Activated naive CD4-positive, alpha-beta T cell treated with anti-CD3 and anti-CD28 coated beads, Interleukin-2, amount 50 U/mL, for 16 hours (primary cell): ENCODE measurements around the gene PLEKHA5.
"Not testable (repeated sequence)": the region's sequence is repeated elsewhere in the genome, so short reads cannot be mapped to it uniquely, and the experiment has no call there.

ENCODE experiments used
- DNase-seq: peaks from one replicate; pipeline ENCODE4 v3.0.0-alpha.2; 2020

The PLEKHA5 gene

DNA sequence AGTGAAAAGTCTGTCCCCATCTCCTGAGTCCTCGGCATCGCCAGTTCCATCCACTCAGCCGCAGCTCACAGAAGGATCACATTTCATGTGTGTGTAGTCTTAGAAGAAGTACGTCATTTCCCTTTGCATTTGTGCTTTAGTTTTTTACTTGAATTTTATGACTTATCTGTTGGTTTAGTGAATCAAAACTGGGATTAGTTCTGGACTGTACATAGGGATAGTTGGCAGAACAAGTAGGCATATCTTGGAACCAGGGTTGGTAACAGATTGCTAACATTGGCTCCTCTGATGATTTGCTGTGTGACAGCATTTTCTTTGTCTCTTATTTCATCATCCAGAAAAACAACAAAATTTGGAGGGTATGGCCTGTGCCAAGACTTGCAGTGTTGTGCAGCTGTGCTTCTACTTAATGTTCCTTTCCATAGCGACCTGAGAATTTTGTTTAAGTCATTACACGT is 240.2 kb downstream of the PLEKHA5 start:
- DNase-seq: no peak

DNA sequence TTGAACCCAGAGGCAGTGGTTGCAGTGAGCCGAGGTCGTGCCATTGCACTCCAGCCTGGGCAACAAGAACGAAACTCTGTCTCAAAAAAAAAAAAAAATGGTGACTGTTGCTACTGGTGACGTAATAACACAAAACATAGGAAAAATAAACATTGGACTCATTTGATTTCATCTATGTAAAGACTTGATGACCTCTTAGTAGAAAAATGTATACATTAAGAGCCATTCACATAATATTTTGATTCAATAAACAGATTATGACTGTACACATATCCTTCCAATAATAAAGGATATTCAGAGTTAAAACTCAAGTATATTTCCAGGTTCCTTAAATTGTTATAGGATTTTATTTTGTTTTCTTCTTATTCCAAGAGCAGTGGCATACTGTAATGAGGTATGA is 244.1 kb downstream of the PLEKHA5 start:
- DNase-seq: no peak

DNA sequence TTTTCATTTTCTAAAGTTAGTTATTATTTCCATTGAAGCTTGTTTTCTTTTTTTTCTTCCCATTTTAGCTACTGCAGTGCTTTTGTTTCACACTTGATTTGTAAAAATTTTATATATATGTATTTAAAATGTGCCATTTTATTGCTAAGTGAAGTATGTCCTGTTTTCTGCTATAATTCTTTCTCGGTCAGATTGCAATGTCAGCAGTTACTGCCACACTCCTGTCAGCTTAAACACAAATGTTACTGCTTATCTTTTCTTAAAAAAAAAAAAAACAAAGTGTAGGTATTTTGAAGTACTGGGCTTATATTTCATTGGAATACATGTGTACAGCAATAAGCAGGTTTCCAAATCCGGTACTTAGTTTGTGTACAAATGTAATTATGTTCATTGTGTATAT is 246.4 kb downstream of the PLEKHA5 start:
- no peak for DNase-seq

DNA sequence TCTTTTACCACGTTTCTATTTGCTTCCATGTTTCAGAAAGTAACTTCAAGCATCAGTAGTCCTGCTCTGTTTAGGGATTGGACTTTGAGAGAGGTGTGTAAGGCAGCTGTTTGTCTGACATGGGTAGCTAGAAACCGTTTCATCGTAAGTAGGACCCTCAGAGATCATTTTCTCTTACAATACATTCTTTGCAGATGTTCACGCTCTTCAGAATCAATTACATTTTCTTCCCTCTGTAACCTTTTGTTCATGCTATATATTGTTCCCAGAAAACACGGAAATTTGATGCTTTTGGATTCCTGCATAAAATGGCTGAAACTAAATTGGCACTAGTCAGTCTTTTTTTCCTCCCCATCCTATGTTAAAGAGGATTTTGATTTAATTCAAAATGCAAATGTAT is 247.2 kb downstream of the PLEKHA5 start:
- no peak for DNase-seq

DNA sequence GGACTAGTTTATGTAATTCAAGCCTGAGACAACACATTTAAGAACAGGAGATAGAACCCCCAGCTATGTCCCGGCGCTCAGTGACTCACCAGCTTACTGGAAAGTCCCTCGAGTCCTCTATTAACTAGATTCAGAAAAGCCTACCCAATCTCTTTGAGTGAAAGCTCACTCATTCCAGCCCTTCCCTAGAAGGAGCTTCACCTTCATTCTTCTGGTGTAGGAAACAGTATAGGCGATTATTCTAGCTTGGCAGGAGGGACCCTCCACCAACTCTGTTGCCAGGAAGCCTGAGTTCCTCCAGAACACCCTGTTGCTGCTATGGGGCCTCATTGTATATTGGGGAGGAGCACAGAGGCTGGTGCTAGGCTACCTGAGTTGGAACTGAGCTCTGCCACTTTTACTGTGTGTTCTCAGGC is 252.6 kb downstream of the PLEKHA5 start:
- peak; percentile 39 for DNase-seq

DNA sequence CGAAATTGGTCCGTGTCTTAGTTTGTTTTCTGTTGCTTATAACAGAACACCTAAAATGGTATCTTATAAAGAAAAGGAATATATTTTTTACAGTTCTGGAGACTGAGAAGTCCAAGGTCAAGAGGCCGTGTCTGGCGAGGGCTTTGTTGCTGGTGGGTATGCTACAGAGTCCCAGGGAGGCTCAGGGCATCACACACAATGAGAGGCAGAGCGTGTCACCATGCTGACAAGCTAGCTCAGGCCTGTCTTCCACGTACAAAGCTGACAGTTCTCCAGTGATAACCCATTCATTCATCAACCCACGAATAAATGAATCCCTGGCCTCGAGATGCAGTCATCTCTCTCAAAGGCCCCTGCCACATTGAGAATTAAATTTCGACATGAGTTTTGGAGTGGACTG is 253.0 kb downstream of the PLEKHA5 start:
- DNase-seq: no peak

DNA sequence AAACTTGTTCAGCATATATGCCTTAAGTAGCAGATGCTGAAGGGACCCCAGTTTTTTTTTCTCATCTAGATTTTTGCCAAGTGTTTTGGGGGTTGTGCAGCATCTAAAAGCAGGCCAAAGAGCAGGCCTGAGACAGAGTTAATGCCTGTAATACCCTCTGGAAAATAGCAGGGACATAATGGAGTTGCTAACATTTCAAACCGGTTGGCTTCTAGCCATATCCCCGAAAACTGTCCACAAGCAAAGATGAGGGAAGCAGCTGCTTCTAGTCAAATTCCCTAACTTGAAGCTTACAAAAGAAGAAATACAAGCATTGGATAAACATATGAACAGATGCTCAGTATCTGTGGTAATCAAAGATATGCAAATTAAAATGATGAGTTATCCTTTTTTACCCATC is 257.6 kb downstream of the PLEKHA5 start:
- no peak for DNase-seq

DNA sequence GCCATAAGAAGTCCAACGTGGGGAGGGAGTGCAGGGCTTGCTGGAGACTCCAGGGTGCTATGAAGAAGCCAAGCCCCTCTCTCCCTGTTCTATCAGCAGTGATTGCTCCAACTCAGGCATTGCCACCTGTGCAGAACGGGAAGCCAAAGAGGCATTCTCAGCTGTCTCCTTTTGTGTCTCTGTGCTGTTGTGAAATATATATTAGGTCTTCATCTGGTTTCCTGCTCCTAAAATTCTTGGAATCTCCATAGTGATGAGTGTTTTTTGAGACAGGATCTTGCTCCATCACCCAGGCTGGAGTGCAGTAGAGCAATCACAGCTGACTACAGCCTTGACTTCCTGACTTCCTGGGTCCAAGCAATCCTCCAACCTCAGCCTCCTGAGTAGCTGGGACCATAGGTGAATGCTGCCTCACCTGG is 258.6 kb downstream of the PLEKHA5 start:
- no peak for DNase-seq

DNA sequence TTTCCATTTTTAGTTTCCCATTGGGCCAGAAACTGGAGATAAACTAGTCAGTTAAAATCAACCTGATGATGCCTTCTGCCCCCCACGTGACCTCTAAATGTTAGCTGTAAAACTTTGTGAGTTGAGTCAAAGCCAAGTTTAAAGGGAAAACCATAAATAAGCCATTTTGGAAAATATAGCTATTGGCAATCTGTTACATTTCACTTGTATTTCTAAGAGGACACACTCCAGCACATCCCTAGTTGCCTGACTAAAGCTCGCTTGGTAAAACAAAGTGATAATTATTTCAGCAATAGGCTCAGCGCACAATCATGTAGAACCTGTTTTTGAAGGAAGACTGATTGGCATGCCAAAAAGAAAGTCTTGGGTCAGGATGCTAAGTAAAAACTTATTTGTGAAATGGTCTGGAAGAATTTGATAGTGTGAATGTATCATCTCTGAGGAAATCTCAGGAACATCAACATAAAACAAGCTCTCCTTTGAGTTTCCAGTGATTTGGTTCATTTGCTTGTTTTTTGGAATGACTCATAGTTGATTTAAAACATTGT is 260.6 kb downstream of the PLEKHA5 start:
- DNase-seq: no peak

DNA sequence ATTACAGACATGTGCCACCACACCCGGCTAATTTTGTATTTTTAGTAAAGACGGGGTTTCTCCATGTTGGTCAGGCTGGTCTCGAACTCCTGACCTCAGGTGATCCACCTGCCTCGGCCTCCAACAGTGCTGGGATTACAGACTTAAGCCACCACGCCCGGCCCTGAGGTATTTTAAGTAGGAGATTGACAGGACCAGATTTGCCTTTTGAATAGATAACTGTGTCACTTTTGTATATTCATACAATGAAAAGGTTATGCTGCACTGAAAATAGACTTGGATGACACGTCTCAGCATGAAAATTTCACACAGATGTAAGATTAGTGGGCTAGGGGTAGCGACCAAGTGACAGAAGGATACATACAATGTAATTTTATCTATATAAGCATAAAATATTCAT is 263.1 kb downstream of the PLEKHA5 start:
- not testable (repeated sequence) for DNase-seq

DNA sequence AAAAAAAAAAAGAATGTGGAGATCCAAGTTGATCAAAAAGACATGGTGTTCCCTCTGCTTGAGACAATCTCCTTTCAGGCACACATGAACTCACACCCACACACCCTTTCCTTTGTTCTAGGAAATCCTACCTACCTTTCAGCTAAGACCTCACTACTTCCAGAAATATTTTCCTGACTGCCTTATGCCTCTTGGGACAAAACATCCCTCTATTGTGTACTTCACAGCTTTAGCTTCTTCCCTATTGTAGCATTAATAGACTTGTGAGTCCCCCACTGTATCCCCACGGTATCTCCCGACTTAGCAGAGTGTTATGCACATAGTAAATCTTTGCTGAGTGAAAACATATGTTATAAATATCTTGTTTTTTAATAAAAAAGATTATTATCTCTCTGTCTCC is 264.9 kb downstream of the PLEKHA5 start:
- no peak for DNase-seq

DNA sequence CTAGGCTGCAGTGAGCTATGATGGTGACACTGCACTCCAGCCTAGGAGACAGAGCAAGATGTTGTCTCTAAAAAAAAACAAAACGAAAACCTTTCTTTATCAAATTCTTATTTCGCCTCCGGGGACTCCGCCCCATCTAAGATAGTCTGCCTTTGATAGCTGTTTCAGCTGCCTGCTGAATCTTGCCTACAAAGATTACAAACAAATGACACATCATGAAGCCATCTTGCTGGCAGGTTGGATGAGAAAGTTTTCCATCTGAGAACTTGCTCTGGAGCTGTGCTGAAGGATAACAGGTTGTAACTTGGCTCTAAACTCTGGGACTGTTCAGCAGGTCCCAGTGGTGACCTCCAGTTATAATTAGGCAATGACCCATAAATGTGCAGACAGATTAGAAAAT is 268.0 kb downstream of the PLEKHA5 start:
- no peak for DNase-seq

DNA sequence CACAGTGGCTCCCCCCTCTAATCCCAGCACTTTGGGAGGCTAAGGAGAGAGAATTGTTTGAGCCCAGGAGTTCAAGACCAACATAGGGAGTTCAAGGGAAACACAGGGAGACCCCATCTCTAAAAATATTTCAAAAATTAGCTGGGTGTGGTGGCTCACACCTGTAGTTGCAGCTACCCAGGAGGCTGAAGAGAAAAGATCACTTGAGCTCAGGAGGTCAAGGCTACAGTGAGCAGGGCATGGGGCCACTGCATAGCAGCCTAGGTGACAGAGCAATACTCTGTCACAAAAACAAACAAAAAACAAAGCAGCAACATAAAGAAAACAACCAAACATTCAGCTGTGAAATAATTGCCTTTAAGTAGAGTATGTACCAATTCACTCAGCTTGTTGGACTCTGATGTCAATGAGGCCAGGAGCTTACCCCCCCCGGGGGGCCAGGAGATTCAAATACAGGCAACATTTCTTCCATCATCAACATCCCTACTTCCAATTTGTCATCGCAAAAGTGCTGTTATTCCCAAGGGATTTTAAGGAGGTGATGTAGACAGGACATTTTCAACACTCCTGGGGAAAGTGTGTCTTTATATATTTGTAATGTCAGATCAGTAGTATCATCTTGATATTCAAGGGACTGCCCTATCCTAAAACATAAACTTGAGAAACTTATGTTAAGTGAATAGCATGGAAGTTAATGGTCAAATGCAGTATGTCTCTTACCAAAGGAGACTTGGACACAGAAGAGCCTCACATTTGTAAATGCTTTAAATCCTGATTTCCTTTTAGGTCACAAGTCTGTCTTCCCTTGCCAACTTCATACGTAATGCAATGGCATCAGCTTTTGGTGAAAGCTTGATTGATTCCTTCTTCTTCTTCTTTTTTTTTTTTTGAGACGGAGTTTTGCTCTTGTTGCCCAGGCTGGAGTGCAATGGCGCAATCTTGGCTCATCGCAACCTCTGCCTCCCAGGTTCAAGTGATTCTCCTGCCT is 269.1 kb downstream of the PLEKHA5 start:
- DNase-seq: no peak

DNA sequence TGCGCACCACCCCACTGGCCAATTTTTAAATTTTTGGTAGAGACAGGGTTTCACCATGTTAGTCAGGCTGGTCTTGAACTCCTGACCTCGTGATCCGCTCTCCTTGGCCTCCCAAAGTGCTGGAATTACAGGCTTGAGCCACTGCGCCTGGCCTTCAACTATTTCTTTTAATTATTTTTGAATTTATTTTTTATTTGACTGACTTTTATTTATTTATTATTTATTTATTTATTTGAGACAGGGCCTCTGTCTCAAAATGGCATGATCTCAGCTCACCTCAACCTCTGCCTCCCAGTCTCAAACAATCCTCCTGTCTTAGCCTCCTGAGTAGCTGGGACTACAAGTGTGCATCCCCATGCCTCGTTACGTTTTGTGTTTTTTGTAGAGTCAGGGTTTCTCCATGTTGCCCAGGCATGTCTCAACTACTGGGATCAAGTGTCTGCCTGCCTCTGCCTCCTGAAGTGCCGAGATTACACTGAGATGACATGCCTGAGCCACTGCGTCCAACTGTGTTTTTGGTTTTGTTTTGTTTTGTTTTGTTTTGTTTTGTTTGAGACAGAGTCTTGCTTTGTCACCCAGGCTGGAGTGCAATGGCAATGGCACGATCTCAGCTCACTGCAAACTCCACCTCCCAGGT is 271.2 kb downstream of the PLEKHA5 start:
- DNase-seq: not testable (repeated sequence)

DNA sequence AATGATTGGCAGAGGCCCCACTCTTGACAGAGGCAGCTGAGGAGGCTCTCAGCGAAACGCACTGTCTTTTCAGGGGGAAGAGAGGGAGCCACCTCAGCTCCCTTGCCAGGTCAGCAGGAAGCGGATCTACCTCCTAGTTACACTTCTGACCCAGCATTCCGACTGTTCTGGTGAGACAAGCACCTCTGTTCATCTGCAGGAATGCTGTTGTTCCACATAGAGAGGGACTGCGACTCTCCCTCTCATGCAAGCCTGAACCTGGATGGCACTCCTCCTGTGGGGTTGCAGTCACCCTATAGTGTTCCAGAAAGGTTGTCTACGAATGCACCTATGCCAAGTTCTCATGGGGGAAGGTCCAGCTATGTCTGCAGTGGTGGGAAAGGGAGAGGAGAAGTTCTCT is 272.7 kb downstream of the PLEKHA5 start:
- no peak for DNase-seq

DNA sequence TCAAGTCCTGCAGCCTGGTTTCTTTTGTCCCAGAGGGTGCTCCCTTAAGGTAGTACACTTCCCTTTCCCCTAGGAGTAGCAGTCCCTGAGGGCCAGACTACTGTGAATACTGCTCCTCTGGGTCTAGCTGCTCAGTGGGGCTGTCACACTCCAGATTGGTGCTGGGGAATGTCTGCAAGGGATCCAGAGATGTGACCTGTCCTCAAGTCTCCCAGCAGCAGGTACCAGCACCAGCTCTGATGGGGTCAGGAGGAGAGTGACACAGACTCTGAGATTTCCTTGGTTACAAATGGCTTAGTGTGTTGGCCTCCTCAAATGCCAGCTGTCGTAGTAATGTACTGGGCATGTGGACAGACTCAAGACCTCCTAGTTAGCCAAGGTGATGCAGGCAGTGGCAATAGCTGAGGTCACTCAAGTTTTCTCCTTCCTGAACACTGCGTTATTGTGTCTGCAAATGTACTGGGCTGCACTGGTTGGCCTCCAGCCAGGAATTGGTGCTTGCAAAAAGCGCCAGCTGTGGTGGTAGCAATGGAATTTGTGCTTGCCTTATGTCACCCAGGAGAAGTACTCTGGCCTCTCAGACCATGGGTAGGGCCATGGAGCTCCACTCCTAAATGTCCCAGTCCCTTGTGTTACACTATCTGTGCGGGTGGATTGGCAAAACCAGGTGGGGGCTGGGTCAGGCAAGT is 273.4 kb downstream of the PLEKHA5 start:
- DNase-seq: no peak

DNA sequence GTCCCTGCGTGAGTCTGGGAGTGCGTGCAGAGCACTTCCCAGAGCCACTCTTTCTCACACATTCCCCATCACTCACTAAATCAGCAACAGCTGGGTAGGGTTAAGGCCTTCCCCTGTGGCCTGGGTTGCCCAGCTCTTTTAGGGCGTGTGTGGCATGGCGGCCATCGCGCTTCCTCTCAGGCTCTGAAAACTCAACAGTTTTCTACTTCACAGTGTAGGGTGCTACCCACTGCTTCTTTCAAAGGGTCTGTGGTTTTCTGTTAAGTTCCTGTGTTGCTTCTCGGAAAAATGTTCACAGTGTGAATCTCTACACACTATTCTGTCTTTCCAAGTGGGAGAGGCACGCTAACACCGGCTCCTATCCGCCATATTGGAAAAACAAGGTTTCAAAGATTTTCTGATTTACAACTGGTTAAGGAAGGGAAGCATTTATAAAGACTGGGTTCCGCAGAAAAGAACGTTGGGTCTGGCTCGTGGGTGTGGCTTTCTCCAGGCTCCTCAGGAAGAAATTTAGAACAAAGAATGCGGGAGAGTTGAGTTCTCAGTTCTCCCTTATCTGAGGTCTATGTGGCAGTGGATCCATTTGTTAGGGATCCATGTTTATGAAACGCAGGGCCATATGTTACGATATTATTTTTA is 274.8 kb downstream of the PLEKHA5 start:
- no peak for DNase-seq

DNA sequence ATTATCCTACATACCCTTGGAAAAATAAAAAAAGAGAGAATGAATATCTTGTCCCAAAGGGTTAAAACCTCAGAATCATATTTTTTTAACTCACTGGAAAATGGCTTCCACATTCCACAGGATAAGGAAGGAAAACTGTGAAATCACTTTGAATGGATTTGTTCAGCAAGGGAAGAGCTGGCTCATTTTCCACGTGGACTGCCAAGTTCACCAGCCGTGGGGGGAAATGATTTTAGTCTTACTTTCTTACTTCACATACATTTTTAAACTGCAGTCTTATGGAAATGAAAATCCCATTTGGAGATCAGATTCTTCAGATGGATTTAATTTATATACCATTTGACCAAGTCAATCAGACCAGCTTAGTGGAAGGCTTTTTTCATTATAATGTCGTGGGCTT is 279.8 kb downstream of the PLEKHA5 start:
- DNase-seq: no peak

DNA sequence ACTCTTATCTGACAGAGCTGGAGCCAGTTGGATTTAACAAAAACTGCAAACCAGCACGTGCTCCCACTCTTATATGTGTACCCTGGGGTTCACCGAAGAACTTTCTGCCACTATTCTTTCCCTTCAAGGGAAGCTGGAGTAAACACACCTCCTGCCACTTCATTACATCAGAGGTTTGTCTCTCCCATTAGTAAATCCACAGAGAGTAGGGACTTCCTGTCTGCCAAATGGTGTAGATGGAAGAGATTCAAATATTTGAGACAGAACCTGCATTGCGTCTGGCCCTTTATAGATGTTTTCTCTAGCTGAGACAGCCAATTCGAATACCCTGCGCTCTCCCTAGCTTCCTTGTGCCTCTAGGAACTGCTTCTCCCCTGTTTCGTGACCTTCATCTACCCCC is 280.7 kb downstream of the PLEKHA5 start:
- no peak for DNase-seq

DNA sequence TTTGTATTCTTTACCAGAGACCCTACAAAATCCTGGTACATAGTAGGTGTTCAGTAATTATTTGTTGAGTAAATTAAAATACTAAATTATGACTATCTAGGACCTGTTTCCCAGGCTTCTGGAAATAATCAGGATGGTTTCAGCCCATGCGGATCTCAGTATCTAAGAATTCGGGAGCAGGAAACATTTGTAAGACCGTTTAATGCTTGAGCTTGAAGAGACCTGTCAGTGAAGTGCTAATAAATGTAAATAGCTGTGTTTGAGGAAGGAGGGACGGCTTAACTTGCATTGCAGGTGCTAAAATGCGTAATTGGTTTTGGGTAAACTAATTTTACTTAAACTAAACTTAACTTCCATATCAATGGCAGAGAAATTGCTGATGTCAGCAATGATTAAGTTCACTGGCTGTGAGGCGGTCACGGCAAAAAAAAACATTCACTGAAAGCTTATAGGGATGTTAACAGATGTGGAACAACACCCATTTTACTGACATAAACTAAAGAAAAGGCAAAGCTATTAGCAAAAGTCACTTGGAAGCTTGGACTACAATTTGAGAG is 281.2 kb downstream of the PLEKHA5 start:
- DNase-seq: no peak

DNA sequence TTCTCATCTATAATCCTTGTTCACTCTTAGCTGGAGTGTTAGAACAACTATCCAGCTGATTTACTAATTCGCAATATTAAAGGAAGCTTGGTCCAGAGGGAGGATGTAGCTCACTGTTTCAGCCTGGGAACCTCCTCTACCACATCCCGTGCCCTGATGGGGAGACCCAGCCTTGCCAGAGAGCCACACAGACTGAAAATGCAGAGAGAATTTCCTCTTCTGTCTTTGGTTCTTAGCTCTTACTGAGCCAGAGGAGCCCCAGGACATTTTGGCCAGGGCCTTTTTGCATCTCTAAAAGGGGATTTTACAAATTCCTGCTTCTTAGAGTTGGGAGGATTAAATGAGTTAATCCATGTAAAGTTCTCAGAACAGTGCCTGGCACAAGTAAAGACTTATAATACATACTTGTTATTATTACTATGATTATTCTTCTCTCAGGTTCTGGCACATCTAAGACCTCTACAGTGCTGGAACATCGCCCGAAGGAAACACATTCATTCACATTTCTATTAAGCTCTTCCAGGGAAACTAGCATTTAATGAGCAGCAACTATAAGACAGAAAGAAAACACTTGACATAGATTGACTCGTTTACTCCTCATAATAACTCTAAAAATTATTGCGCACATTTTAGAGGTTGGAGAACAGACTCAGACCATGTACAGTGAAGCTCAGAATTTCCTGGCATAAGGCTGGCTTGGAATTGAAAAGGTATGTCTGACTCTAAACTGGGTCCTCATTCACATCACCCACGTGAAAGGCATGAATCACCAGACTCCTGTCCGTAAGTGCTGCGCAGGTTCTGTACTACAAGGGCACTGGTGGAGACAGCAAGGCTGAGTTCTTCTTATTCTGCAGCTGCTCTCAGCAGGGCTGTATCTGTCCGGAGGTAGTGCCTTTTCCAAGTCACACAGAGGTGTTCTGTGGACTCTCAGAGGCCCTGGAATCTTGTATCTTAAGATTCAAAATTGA is 282.0 kb downstream of the PLEKHA5 start:
- no peak for DNase-seq
